ENCODE results near the gene PNCK. TPM values are rescaled to one million over a fixed set of nuclear protein-coding genes. Genes with fewer than 3 reads are reported as not detected.

PNCK gene
- total RNA-seq, 2 experiments from 2014 or later, result 1.0 to 1.2 TPM

DNA sequence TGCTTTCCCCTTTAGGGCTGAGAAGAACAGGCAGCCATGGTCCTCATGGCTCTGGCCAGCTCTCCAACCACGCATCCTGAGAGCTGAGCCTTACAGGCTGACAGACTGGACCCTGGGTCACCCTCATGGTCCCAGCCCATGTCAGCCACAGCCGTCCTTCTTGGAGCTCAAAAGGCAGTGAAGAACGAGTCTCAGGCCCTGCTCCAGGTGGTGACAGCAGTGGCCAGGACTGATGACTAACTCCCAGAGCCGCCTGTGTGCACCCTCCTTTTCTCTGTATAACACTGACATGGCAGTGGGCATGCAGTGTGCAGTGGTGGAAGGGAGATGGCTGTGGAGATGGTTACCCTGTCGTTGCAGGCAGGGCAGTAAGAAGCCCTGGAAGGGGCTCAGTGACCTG is 36.9 kb downstream of the PNCK start:
- DNase-seq, result no peak
- Mint-ChIP-seq H3K9me3 (no peaks in the 10 kb centered on the region), H3K4me3 (no peak overlapping the region), H3K4me1 (no peaks in the 10 kb centered on the region), H3K27ac (no peak overlapping the region), H3K36me3 (no peaks in the 10 kb centered on the region), H3K27me3 (peaks cover 10% of the 10 kb centered on the region)

DNA sequence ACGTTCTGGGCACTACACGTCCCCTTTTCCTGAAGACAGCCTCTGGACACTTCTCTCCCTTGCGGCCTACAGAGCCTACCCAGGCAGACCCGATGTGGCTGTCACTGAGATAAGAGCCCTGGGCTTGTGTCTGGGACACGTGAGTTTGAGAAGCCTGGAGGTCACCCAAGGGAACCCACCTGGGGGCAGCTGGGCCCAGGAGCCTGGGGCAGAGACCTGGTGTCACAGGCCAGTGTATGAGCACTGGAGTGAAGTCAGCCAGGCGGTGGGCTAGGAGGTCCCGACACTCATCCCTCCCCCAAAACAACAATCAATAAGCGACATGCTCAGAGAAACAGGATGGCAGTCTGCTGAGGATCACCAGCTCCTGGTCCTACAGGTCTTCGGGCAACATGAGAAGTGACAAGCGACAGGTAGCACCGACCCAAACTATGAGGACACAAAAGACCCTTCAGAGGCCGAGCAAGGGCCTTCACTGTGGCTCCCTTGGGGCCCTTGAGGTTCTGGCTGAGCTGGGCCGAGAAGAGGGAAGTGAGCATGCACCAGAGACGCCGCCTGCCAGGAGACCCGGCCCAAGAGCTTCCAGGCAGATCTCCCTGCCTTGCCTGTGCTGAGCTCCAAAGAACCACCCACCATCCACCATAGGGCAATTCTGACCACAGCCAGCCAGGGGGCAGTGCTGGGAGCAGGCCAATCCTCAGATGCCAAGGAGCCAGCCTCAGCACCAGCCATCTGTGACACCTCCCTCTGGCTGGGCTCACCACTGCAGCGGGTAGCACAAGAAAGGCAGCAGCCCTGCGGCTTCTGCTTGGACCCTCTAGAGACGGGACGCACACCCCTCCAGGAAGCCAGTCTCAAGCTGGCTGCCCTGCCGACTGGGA is 37.6 kb downstream of the PNCK start:
- no peaks in the 10 kb centered on the region for H3K36me3 Mint-ChIP-seq
- peaks cover 3% of the 10 kb centered on the region for H3K9me3 Mint-ChIP-seq
- no peak overlapping the region for H3K4me3 Mint-ChIP-seq
- DNase-seq, result peak; percentile 28
- no peaks in the 10 kb centered on the region for H3K4me1 Mint-ChIP-seq
- H3K27ac Mint-ChIP-seq, result no peak overlapping the region
- peaks cover 3% of the 10 kb centered on the region for H3K27me3 Mint-ChIP-seq

DNA sequence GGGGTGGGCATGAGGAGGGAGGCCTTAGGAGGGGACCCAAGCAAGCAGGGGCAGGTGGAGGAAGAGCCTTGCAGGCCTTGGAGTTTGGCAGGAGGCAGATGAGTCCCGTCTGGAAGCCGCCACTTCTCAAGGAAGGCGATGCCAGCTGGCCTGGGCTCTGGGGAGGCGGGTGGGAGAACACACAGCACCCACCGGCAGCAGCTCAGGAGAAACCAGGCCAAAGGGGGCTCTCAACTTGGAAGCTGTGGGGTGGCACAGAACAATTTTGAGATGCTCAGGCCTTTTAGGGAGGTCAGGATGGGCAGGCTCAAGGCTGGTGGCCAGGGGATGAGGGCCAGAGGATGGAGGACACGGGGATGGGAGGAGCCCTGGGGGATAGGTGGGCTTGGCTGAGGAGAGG is 38.2 kb downstream of the PNCK start:
- Mint-ChIP-seq H3K27me3 (no peaks in the 10 kb centered on the region), H3K9me3 (peaks cover 3% of the 10 kb centered on the region), H3K27ac (no peak overlapping the region), H3K4me3 (no peak overlapping the region), H3K4me1 (no peaks in the 10 kb centered on the region), H3K36me3 (no peaks in the 10 kb centered on the region)
- DNase-seq, result no peak

DNA sequence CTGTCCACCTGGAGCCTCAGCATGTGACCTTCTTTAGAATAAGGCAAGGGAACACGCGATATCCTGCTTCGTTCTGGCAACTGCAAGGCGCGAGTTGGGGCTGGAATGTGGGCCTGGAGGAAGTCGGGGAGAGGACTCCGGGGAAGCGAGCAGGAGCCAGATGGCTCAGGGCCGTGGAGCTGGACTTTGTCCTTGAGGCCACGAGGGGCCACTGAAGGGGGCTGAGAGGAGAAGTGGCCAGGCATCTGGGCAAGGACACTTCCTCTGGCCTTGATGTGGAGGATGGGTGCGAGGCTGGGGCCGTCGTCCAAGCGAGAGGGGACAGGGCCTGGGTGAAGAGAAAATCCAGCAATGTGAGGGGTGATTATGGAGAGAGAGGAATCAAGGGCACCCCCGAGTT is 38.8 kb downstream of the PNCK start:
- no peak for DNase-seq
- Mint-ChIP-seq H3K27ac (no peak overlapping the region), H3K9me3 (peaks cover 3% of the 10 kb centered on the region), H3K4me3 (no peak overlapping the region), H3K27me3 (no peaks in the 10 kb centered on the region), H3K4me1 (no peaks in the 10 kb centered on the region), H3K36me3 (no peaks in the 10 kb centered on the region)

DNA sequence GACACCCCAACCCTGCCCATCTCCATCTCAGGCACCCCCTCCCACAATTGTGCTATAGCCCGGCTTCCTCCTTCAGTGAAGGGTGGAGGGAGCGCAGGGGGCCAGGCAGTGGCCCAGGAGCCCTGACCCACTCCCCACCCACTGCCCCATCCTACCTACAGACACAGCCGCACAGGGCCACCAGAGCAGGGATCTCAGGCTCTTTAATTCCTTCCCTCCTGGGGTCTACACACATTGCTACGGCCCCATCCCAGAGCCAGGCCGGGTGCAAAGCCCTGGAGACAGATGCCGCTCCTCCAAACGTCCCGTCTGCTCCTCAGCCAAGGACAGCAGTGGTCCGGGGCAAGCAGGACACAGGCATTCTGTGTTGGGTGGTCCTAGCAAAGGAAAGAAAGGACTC is 39.4 kb downstream of the PNCK start:
- Mint-ChIP-seq H3K4me3 (no peak overlapping the region), H3K36me3 (no peaks in the 10 kb centered on the region), H3K27me3 (no peaks in the 10 kb centered on the region), H3K27ac (no peak overlapping the region), H3K9me3 (peaks cover 3% of the 10 kb centered on the region), H3K4me1 (no peaks in the 10 kb centered on the region)
- no peak for DNase-seq

DNA sequence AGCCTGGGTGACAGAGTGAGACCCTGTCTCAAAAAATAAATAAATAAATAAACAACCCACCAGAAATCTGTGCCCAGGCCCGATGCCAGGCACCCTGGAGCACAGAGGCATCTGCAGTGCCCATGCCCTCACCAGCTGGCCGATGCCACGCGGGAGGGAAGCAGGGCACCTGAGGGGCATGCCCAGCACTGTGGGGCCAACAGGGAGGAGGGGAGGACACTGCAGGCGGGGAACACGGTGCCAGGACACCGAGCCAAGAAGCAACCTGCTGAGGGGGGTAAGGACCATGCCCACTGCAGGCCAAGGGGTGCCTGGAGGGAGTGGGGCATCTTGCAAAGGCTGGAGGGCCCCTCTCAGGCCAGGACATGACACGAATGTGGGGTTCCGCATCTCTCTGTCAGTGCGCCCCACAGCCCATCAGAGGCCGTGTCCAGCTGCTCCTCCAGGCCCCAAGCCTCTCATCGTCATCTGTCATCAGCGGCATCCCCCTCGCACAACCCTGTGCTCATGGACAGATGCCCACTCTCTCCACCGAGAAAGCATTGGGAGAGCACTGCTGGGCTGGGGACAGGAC is 39.9 kb downstream of the PNCK start:
- Mint-ChIP-seq H3K36me3 (no peaks in the 10 kb centered on the region), H3K27me3 (no peaks in the 10 kb centered on the region), H3K4me1 (no peaks in the 10 kb centered on the region), H3K27ac (no peak overlapping the region), H3K9me3 (peaks cover 3% of the 10 kb centered on the region), H3K4me3 (no peak overlapping the region)
- no peak for DNase-seq

DNA sequence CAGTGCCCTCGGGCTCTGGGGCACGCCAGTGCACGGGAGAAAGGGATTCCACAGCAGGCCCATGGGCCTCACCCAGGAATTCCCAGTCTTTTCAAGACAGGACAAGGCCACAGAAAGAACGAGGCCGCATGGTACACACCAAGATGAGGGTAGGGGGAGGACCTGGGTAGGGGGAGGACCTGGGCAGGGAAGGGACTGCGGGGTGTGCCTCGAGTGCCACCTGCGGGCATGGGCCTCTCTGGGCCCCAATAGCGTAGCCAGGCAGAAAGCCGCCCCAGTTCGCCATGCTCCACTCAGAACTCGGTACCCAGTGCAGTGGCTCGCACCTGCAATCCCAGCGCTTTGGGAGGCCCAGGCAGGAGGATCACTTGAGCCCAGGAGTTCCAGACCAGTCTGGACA is 40.6 kb downstream of the PNCK start:
- Mint-ChIP-seq H3K36me3 (no peaks in the 10 kb centered on the region), H3K4me3 (no peak overlapping the region), H3K9me3 (peaks cover 3% of the 10 kb centered on the region), H3K27me3 (no peaks in the 10 kb centered on the region), H3K4me1 (no peaks in the 10 kb centered on the region), H3K27ac (no peak overlapping the region)
- DNase-seq, result no peak

DNA sequence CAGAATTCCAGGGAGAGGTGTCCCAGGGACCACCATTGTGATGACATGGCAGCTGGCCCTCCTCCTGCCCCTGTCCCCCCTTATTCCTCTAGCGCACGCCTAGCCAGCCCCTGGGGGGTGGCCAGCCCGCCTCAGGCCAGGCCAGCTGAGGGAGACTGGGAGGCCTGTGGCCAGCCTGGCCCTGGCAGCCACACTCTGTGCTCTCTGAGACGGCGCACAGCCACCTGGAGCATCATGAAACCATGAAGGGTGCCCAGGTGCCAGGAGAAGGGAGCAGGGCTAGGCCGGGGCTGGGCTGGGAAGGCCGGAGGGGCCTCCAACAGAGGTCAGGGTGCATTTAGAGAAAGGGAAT is 41.0 kb downstream of the PNCK start:
- no peaks in the 10 kb centered on the region for H3K4me1 Mint-ChIP-seq
- H3K4me3 Mint-ChIP-seq, result no peak overlapping the region
- H3K36me3 Mint-ChIP-seq, result no peaks in the 10 kb centered on the region
- H3K27ac Mint-ChIP-seq, result no peak overlapping the region
- H3K27me3 Mint-ChIP-seq, result no peaks in the 10 kb centered on the region
- peaks cover 3% of the 10 kb centered on the region for H3K9me3 Mint-ChIP-seq
- DNase-seq, result no peak

DNA sequence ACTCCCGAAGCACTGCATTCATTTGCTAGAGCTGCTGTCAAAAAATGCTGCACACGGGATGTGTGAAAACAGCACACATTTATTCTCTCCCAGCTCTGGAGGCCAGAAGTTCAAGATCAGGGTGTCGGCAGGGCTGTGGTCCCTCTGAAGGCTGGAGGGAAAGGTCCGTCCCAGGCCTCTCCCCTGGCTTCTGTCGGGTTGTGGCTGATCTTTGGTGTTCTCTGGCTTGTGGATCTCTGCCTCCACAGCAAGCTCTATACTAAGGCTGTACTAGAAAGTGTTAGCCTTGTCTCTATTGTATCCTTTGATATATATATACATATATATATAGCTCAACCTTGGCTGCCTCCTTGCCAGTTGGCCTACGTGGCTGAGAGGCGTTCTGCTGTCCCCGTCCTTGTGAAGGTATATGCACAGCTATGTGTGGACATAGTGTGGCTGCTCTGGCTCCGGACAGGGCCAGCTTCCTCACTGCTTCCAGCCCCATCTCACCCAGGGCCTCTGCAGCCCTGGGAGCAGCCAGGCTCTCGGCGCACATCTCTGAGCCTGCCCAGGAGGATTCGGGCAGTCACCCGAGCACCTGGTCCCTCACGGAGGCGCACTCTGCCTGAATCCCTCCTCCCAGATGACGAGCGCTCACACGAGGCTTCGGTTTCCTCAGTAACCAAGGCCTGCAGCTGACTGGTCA is 41.6 kb downstream of the PNCK start:
- no peak overlapping the region for H3K4me3 Mint-ChIP-seq
- H3K27me3 Mint-ChIP-seq, result no peaks in the 10 kb centered on the region
- H3K36me3 Mint-ChIP-seq, result no peaks in the 10 kb centered on the region
- peaks cover 3% of the 10 kb centered on the region for H3K9me3 Mint-ChIP-seq
- no peak for DNase-seq
- no peaks in the 10 kb centered on the region for H3K4me1 Mint-ChIP-seq
- no peak overlapping the region for H3K27ac Mint-ChIP-seq

DNA sequence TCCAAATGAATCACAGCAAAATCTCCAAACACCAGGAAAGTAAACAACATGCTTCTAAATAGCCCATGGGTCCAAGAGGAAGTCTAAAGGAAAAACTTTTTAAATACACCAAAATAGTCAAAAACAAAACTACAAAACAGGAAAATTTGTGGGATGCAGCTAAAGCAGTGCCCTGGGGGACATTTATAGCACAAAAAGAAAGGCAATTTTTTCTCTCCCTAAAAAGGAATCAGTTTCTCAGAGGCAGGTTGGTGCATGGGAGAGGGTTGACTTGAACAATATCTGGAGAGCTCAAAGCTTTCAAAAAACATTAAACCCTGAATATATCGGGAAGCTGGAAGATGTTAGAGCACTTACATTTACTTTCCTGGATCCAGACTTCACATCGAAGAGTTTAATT is 42.3 kb downstream of the PNCK start:
- H3K36me3 Mint-ChIP-seq, result no peaks in the 10 kb centered on the region
- DNase-seq, result no peak
- H3K27ac Mint-ChIP-seq, result no peak overlapping the region
- no peak overlapping the region for H3K4me3 Mint-ChIP-seq
- H3K4me1 Mint-ChIP-seq, result no peaks in the 10 kb centered on the region
- no peaks in the 10 kb centered on the region for H3K27me3 Mint-ChIP-seq
- peaks cover 3% of the 10 kb centered on the region for H3K9me3 Mint-ChIP-seq

DNA sequence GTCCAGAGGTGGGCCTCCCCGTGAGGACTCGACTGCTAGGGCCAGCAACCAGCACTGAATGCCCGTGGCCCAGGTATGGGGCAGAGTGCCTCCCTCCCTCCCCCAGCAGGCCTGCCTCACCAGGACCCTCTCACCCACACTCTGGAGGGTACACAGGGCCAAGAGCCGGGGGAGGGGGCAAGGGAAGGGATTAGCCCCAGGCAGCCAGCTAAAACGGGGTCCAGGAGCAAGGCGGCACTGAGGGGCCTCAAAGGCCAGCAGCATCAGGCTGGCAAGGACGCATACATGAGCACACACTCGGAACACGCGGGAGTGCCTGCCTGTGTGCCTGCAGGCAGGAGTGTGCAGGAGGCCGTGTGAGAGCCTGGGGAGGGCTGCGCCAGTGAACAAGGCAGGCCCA is 44.9 kb downstream of the PNCK start:
- H3K9me3 Mint-ChIP-seq, result peaks cover 3% of the 10 kb centered on the region
- H3K4me1 Mint-ChIP-seq, result no peaks in the 10 kb centered on the region
- no peak overlapping the region for H3K4me3 Mint-ChIP-seq
- no peaks in the 10 kb centered on the region for H3K27me3 Mint-ChIP-seq
- no peaks in the 10 kb centered on the region for H3K36me3 Mint-ChIP-seq
- no peak overlapping the region for H3K27ac Mint-ChIP-seq
- no peak for DNase-seq

DNA sequence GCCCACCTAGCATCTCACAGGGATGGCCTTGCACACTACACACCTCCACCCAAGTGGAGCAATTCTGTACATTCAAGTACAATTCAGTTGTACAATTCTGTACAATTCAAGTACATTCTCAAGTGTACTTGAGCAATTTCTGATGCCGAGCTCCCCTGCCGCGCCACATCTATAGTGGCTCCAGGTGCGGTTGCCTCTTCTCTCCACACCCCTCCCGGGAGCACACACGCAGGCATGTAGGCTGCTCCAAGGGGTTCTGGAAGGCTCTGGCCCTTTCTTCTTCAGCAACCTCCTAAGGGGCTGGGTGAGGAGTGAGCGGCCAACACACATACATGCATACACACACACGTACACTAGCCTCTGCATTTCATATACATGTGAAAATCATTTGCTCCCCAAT is 45.5 kb downstream of the PNCK start:
- no peak for DNase-seq
- Mint-ChIP-seq H3K4me3 (no peak overlapping the region), H3K27me3 (no peaks in the 10 kb centered on the region), H3K9me3 (peaks cover 3% of the 10 kb centered on the region), H3K4me1 (no peaks in the 10 kb centered on the region), H3K27ac (no peak overlapping the region), H3K36me3 (no peaks in the 10 kb centered on the region)

DNA sequence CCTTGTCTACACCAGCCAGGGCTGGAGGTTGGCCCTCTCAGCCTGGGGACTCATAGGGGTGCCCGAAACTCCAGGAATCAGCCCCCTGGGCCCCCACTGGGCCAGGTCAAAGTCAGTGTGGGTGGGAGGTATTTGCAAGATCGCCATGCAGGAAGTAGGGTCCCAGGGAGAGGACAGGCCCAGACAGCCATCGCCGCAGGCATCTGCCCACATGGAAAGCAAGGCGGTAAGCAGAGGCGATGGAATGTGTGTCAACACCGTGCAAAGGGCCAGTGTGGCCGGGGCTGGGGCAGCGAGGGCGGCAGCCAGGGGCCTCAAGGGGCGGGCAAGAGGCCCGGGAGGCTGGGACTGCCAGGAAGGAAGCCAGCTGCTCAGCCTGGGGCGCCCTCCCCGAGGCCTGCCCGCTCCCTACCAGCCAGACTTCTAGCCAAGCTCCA is 45.9 kb downstream of the PNCK start:
- no peak for DNase-seq
- no peaks in the 10 kb centered on the region for H3K27me3 Mint-ChIP-seq
- no peaks in the 10 kb centered on the region for H3K4me1 Mint-ChIP-seq
- H3K36me3 Mint-ChIP-seq, result no peaks in the 10 kb centered on the region
- H3K9me3 Mint-ChIP-seq, result peaks cover 3% of the 10 kb centered on the region
- H3K4me3 Mint-ChIP-seq, result no peak overlapping the region
- no peak overlapping the region for H3K27ac Mint-ChIP-seq

DNA sequence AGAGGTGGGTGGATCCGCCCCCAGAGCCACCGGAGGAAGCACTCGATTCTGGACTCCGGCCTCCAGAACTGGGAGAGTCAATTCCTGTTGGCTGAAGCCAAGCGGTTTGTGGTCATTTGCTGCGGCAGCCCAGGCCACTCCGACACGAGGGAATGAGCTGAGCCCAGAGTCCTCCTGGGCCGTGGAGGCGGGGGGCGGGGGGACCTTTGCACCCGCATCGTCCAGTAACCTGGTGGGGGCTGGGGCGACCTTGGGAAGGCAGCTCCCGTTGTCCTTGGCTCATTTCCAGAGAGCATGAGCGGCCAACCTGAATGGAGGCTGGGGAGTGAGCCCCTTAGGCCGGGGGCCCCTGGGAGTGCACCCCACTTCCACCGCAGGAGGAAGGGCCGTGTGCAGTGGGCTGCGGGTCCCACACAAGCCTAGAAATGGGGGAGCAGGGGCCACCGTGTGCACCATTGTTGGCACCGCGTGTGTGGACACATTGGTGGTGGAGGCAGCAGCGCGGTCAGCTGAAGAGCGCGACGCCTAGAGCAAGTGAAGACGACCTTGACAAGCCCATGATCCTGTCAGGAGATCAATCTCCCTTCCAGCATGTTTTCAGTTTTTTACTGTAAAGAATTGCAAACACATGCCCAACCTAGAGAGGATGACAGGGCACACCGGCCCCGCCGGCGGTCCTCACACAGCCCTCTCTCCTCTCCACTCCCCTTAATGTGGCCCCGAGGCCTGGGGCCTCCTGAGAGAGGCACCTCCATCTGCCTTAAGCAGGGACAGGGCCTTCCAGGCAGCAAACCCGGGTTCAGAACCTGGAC is 46.5 kb downstream of the PNCK start:
- Mint-ChIP-seq H3K9me3 (peaks cover 3% of the 10 kb centered on the region), H3K4me1 (no peaks in the 10 kb centered on the region), H3K4me3 (no peak overlapping the region), H3K27me3 (no peaks in the 10 kb centered on the region), H3K27ac (no peak overlapping the region), H3K36me3 (no peaks in the 10 kb centered on the region)
- no peak for DNase-seq

DNA sequence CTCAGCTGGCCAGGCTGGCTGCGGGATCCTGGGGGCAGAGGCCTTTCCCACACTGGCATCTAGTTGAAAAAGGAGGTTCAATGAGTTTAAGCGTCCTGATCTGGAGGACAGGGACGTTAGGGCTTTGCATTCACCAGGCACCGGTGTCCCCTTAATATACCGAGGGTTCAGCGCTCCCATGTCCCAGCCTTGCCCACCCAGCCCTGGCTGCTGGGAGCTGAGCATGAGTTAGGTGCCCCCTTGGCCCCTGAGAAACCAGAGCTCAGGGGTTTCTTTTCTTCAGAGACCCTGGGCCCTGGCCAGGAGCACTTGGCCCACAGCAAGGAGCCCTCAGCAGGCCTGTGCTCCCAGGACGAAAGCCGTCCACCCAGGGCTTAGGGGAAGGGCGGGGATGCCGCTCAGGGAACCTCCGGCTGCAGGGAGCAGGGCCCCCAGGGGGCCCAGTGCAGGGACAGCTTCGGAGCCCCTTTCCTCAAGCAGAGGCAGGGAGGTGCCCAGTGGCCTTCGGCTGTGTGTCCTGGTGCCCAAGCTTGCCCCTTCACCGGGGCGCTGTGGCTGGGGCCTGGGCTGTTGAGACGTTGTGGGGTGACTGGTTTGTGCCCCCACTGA is 47.5 kb downstream of the PNCK start:
- Mint-ChIP-seq H3K4me3 (no peak overlapping the region), H3K27me3 (no peaks in the 10 kb centered on the region)
- DNase-seq, result no peak

More for the DNA sequence above, 47.5 kb downstream of the PNCK start:
- Mint-ChIP-seq H3K4me1 (no peaks in the 10 kb centered on the region), H3K9me3 (peaks cover 2% of the 10 kb centered on the region), H3K27ac (no peak overlapping the region), H3K36me3 (no peaks in the 10 kb centered on the region)
